Erythroblast (primary cell): ENCODE data around the gene ARHGEF10L.

Experiments
- GATA1 ChIP-seq: IDR thresholded peaks from 2 replicates; pipeline ENCODE4 v1.6.1; 2011; ENCODE audit warnings: low read depth, mild to moderate bottlenecking, control low read depth, low read length, moderate library complexity
- POLR2A ChIP-seq: IDR thresholded peaks from 2 replicates; pipeline ENCODE4 v1.6.1; 2011; ENCODE audit warnings: mild to moderate bottlenecking, low read length

- TF ChIP-seq POLR2A (no peak), GATA1 (no peak)
Measured at GRCh38 chr1:17513131-17513530, 26.4 kb upstream of the ARHGEF10L start.
